ENCODE data around the gene PDE11A. TPM values are rescaled to one million over a fixed set of nuclear protein-coding genes. Genes with fewer than 3 reads are reported as not detected.

Gene PDE11A
- total RNA-seq, 6 experiments from 2014 or later: 1.2 to 9.4 (median 6.3) TPM

- Histone ChIP-seq H3K36me3 (no peaks in the 10 kb centered on the region), H3K27me3 (no peaks in the 10 kb centered on the region), H3K9me3 (no peaks in the 10 kb centered on the region), H3K4me1 (no peaks in the 10 kb centered on the region), H3K4me3 (no peak overlapping the region), H3K27ac (no peak overlapping the region)
- no peak for DNase-seq
- 96% methylated on average over 2 of the region's 2 CpGs for WGBS (ENCODE audit: insufficient coverage, low coverage, low lambda C conversion rate, missing lambda C conversion rate)
- no peak for ATAC-seq
- intact Hi-C loops (cut with DNase I): no loop called here
- no peak for TF ChIP-seq CTCF (IDR thresholded peaks at IDR 0.05)
- TF ChIP-seq POLR2A (IDR thresholded peaks at IDR 0.05): no peak
These were observed 390.6 kb downstream of the PDE11A start for GRCh38 chr2:177682006-177682405.

- TF ChIP-seq CTCF (IDR thresholded peaks at IDR 0.05) (no peak), POLR2A (IDR thresholded peaks at IDR 0.05) (no peak)
- 92% methylated on average over 6 of the region's 6 CpGs for WGBS (ENCODE audit: insufficient coverage, low coverage, low lambda C conversion rate, missing lambda C conversion rate)
- Histone ChIP-seq H3K4me3 (no peak overlapping the region), H3K36me3 (no peaks in the 10 kb centered on the region), H3K27me3 (no peaks in the 10 kb centered on the region), H3K27ac (no peak overlapping the region), H3K4me1 (no peaks in the 10 kb centered on the region), H3K9me3 (no peaks in the 10 kb centered on the region)
- DNase-seq (no peak), ATAC-seq (no peak)
- intact Hi-C loops (cut with DNase I): no loop called here
These were observed 391.5 kb downstream of the PDE11A start for GRCh38 chr2:177680866-177681712.

GRCh38 chr2:177679611-177680605, 392.7 kb downstream of the PDE11A start:
- no peak overlapping the region for H3K27ac ChIP-seq
- no peak for DNase-seq
- intact Hi-C loops (cut with DNase I): no loop called here

More at GRCh38 chr2:177679611-177680605, 392.7 kb downstream of the PDE11A start:
- 72% methylated on average over 6 of the region's 6 CpGs for WGBS (ENCODE audit: insufficient coverage, low coverage, low lambda C conversion rate, missing lambda C conversion rate)
- Histone ChIP-seq H3K36me3 (no peaks in the 10 kb centered on the region), H3K9me3 (no peaks in the 10 kb centered on the region), H3K4me3 (no peak overlapping the region), H3K27me3 (no peaks in the 10 kb centered on the region), H3K4me1 (no peaks in the 10 kb centered on the region)
- peak in 1 of 4 donors; percentile 6 for ATAC-seq
- TF ChIP-seq CTCF (IDR thresholded peaks at IDR 0.05) (no peak), POLR2A (IDR thresholded peaks at IDR 0.05) (no peak)
